Liver (tissue), 3 donors: ENCODE data around the gene ZNF211.
A peak's percentile ranks its signal among the peaks of the same experiment; 100 is the strongest.

ENCODE experiments used
- JUND ChIP-seq, 2 donors: IDR thresholded peaks; 2 replicates each; pipeline ENCODE4 v1.6.1; 2016; ENCODE audit warnings: antibody characterized with exemption in 2 of 2
- YY1 ChIP-seq: IDR thresholded peaks from 2 replicates; pipeline ENCODE4 v1.6.1; 2016; ENCODE audit warnings: antibody characterized with exemption, mild to moderate bottlenecking
- TF ChIP-seq, protein P1 (sequence below): fragments of 150-350 bp; IDR thresholded peaks from 2 replicates; pipeline ENCODE4 v1.5.1; 2017; ENCODE audit warnings: improper control_type of control experiment, low read depth, low read length; ENCODE audit not compliant: missing input control
- donor health status: healthy.
- donor health status: healthy.

DNA sequence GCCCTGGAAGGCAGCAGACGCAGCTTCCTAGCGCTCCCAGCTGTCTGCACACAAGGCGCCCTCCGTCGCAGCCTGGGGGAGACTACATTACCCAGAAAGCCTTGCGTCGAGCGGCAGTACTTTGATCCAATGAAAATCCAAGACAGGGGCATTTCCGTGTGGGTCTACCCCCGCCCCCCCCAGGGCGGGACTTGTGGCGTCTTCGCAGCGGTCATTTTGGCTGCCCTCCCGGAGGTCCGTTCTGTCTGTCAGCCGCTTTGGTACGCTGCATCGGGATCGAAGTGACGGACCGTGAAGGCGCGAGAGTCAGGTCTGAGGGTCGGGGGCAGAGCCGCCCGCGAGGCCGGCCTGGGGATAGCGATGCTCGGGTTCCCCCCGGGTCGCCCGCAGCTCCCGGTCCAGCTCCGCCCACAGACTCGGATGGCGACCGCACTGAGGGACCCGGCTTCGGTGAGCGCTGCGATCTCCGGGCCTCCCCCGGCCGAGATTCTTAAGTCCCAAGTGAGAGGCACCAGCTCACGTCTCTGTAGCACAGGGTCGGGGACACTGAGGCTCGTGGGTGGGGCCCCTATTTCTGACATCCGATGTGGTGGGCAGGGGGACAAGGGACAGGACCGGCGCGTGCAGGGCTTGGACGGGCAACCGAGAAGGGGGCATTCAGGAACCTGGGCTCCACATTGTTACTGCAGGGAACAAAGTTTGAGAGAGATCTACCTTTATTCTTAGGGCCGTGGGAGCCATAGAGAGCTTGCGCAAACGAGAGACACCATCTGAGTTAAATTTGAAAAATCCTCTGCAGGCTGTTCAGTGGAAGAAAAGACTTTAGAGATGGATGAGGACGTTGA lies at the start of gene ZNF211:
- TF ChIP-seq, protein P1, sequence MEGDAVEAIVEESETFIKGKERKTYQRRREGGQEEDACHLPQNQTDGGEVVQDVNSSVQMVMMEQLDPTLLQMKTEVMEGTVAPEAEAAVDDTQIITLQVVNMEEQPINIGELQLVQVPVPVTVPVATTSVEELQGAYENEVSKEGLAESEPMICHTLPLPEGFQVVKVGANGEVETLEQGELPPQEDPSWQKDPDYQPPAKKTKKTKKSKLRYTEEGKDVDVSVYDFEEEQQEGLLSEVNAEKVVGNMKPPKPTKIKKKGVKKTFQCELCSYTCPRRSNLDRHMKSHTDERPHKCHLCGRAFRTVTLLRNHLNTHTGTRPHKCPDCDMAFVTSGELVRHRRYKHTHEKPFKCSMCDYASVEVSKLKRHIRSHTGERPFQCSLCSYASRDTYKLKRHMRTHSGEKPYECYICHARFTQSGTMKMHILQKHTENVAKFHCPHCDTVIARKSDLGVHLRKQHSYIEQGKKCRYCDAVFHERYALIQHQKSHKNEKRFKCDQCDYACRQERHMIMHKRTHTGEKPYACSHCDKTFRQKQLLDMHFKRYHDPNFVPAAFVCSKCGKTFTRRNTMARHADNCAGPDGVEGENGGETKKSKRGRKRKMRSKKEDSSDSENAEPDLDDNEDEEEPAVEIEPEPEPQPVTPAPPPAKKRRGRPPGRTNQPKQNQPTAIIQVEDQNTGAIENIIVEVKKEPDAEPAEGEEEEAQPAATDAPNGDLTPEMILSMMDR = no peak
- TF ChIP-seq JUND (IDR thresholded peaks at IDR 0.05) (no peak), YY1 (peak; percentile 88)
